ENCODE results near the gene MSGN1.

MSGN1 gene

GRCh38 chr2:17830053-17831034 is 14.1 kb downstream of the MSGN1 start:
- Histone ChIP-seq H3K4me1 (ENCODE audit: insufficient read depth, low read length, severe bottlenecking) (no peaks in the 10 kb centered on the region), H3K4me3 (ENCODE audit: low read depth, low read length, poor library complexity, severe bottlenecking) (no peak overlapping the region), H3K27ac (ENCODE audit: low read depth, low read length, poor library complexity, severe bottlenecking) (no peak overlapping the region), H2AFZ (ENCODE audit: low read length) (no peak overlapping the region), H3K9ac (ENCODE audit: low read length) (no peak overlapping the region), H4K20me1 (ENCODE audit: insufficient read depth, low read length) (no peaks in the 10 kb centered on the region), H3K36me3 (ENCODE audit: insufficient read depth, low read length) (no peaks in the 10 kb centered on the region), H3K4me2 (ENCODE audit: low read length) (peak overlapping the region; percentile 25; the same call in 1 of the 2 replicates), H3K9me2 (ENCODE audit: low read depth, low read length) (no peaks in the 10 kb centered on the region), H3F3A (ENCODE audit: insufficient read depth, low read length) (no peaks in the 10 kb centered on the region), H3K27me3 (ENCODE audit: insufficient read depth, low read length) (0 out of 2 replicates have a peak, but pooled peaks cover 6% of the 10 kb centered on the region), H3K9me3 (ENCODE audit: low read length) (no peaks in the 10 kb centered on the region), H3K79me2 (ENCODE audit: insufficient read depth, low read length) (no peaks in the 10 kb centered on the region)
- TF ChIP-seq CTCF (IDR thresholded peaks at IDR 0.05; ENCODE audit: low read length) (peak; percentile 87), EZH2 (IDR thresholded peaks at IDR 0.05; ENCODE audit: borderline replicate concordance, low read length) (no peak)

DNA sequence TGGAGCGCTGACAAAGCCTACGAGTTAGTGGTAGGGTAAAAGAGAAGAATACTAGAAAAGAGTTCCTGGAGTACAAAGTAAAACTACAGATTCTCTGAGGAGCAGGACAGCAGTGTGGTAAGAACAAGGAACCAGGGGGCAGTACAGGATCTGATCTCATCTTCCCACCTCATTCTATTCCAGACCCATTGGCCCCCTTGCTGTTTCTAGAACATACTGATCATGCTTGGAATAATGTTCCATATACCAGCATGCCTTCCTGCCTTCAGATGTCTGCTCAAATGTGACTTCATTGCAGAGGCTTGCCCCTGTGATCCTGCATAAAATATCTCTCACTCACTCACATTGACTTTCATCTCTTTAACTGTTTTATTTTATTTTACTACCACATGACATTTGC is 19.3 kb downstream of the MSGN1 start:
- Histone ChIP-seq H3K27me3 (ENCODE audit: insufficient read depth, low read length) (0 out of 2 replicates have a peak, but pooled peaks cover 6% of the 10 kb centered on the region), H3K4me2 (ENCODE audit: low read length) (no peak overlapping the region), H3K79me2 (ENCODE audit: insufficient read depth, low read length) (no peaks in the 10 kb centered on the region), H3K27ac (ENCODE audit: low read depth, low read length, poor library complexity, severe bottlenecking) (no peak overlapping the region), H3K36me3 (ENCODE audit: insufficient read depth, low read length) (no peaks in the 10 kb centered on the region), H3K9me2 (ENCODE audit: low read depth, low read length) (no peaks in the 10 kb centered on the region), H4K20me1 (ENCODE audit: insufficient read depth, low read length) (no peaks in the 10 kb centered on the region), H2AFZ (ENCODE audit: low read length) (no peak overlapping the region), H3K9ac (ENCODE audit: low read length) (no peak overlapping the region), H3K4me1 (ENCODE audit: insufficient read depth, low read length, severe bottlenecking) (no peaks in the 10 kb centered on the region), H3K4me3 (ENCODE audit: low read depth, low read length, poor library complexity, severe bottlenecking) (no peak overlapping the region), H3K9me3 (ENCODE audit: low read length) (no peaks in the 10 kb centered on the region), H3F3A (ENCODE audit: insufficient read depth, low read length) (no peaks in the 10 kb centered on the region)
- TF ChIP-seq EZH2 (IDR thresholded peaks at IDR 0.05; ENCODE audit: borderline replicate concordance, low read length): no peak
- TF ChIP-seq CTCF (IDR thresholded peaks at IDR 0.05; ENCODE audit: low read length): no peak

DNA sequence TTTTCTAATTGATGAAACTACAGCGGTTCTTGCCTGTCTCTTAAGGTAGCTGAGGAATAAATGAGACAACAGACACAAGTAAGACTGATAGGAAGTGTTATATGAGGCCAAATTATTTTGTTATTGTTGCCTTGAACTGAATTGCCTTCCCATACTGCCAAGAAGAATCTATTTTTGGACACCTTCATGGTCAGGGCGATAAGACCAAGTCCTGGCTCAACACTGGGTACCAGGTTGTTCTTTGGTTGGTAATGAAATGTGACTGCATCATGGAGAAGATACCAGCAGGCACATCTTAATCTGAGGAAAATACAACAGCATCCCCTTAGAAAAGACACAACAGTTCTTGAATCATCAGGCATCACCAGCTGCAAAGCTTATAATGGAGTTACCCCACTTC is 23.7 kb downstream of the MSGN1 start:
- Histone ChIP-seq H3K79me2 (ENCODE audit: insufficient read depth, low read length) (no peaks in the 10 kb centered on the region), H3K36me3 (ENCODE audit: insufficient read depth, low read length) (no peaks in the 10 kb centered on the region), H3F3A (ENCODE audit: insufficient read depth, low read length) (no peaks in the 10 kb centered on the region), H3K27ac (ENCODE audit: low read depth, low read length, poor library complexity, severe bottlenecking) (no peak overlapping the region), H3K9ac (ENCODE audit: low read length) (no peak overlapping the region), H3K9me3 (ENCODE audit: low read length) (no peaks in the 10 kb centered on the region), H2AFZ (ENCODE audit: low read length) (no peak overlapping the region), H3K9me2 (ENCODE audit: low read depth, low read length) (no peaks in the 10 kb centered on the region), H3K4me2 (ENCODE audit: low read length) (no peak overlapping the region), H4K20me1 (ENCODE audit: insufficient read depth, low read length) (no peaks in the 10 kb centered on the region), H3K4me3 (ENCODE audit: low read depth, low read length, poor library complexity, severe bottlenecking) (no peak overlapping the region), H3K27me3 (ENCODE audit: insufficient read depth, low read length) (no peaks in the 10 kb centered on the region), H3K4me1 (ENCODE audit: insufficient read depth, low read length, severe bottlenecking) (no peaks in the 10 kb centered on the region)
- TF ChIP-seq CTCF (IDR thresholded peaks at IDR 0.05; ENCODE audit: low read length) (no peak), EZH2 (IDR thresholded peaks at IDR 0.05; ENCODE audit: borderline replicate concordance, low read length) (no peak)

Data from OCI-LY1 (cell line).